Activated T-cell treated with anti-CD3 and anti-CD28 coated beads for 48 hours (primary cell): ENCODE data around the gene RYK.

ENCODE experiments used
- DNase-seq: peaks from one replicate; pipeline ENCODE4 v3.0.0-alpha.2; 2020; ENCODE audit warnings: low read depth

RYK gene

GRCh38 chr3:134149286-134149685 lies 101.4 kb downstream of the RYK start:
- DNase-seq, result no peak

DNA sequence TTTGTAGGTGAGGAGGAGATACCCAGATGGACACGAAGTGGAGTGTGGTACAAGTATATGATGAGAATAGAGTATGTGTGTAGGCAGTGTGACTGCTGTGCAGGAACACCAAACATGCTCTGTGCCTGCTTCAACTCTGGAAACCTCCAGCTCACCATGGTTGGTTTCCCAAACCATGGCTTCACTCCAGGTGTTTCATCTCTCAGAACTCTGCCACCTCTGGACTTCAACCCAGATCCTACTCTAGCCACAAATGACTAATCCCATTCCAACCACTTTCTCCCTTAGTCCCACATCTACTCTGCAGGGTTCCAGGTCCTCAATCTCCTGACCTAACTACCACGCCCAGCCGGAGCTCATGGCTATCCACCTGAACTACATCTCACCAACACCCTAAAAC lies 102.1 kb downstream of the RYK start:
- no peak for DNase-seq

DNA sequence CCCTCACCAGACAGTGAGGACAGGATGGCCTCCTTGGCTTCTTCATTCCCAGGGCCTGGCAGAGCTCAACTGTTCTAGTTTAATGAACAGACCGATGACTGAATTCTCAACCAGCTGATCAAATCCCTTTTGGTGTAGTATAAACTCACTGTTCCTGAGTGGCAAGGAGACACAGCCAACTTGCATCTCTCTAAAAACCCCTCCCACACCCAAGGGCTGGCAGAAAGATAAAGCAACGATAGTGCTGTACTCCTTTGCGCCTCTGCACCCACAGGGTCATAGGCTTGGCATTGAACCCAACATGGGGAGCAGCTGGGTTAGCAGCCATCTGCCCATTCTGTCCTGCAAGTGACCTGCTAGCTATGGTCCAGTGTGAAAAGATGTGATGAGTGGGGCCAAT lies 103.2 kb downstream of the RYK start:
- DNase-seq, result no peak

GRCh38 chr3:134146666-134147065 lies 104.0 kb downstream of the RYK start:
- no peak for DNase-seq

DNA sequence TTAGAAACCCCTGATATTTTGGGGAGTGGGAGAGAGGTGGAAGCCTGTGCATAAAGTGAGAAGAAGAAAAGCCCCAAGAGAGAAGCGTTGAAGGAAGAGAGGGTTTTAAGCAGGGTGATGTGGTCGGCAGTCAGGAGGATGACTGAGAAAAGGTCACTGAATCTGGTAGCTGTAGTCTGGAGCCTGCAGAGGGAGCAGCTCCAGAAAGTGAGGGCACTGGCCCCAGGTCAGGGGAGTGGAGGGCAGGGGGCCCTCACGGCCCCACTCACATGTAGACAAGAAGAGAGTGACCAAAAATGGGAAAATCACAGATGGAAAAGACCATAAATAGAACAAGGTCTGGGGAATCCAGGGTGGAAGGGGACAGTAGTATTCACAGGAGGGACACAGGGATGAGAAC lies 105.5 kb downstream of the RYK start:
- DNase-seq, result no peak

GRCh38 chr3:134144694-134145093 lies 106.0 kb downstream of the RYK start:
- DNase-seq, result no peak

- DNase-seq, result no peak
Observed at GRCh38 chr3:134143828-134144401, 106.7 kb downstream of the RYK start.

- no peak for DNase-seq
Observed at GRCh38 chr3:134136604-134137003, 114.1 kb downstream of the RYK start.

DNA sequence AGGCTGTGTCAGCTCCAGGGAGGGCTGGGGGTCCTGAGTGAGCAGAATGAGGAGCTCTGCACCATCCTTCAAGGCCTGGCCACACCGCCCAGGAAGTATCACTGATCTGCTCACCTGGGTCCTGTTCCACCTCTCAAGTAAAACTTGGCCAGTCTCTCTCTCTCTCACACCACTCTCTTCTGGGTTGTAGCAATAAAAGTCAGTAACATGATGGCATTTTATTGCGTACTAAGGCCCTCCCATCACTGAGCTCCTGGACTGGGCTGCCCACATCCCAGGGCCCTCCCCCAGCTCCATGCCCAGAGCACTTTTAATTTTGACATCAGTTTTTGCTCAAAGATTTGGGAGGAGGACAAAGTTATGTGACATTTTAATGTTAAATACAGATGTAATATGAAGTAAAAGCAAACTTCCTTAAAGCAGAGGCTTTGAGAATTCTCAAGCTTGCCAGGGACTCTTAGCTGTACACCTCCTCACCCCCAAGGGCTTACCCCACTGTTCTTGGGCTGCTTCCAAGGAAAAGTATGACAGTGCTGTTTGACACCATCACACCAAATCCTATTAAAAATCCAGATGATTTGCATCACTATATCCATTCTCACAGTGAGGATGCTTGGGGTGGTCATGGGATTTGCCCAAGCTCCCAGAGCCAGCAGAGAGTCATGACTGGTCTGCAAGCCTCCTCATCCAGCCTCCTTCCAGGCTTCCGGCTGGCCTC lies 115.8 kb downstream of the RYK start:
- DNase-seq, result no peak

- DNase-seq, result no peak
Observed at GRCh38 chr3:134134240-134134639, 116.4 kb downstream of the RYK start.

- DNase-seq, result no peak
Observed at GRCh38 chr3:134132961-134133360, 117.7 kb downstream of the RYK start.

DNA sequence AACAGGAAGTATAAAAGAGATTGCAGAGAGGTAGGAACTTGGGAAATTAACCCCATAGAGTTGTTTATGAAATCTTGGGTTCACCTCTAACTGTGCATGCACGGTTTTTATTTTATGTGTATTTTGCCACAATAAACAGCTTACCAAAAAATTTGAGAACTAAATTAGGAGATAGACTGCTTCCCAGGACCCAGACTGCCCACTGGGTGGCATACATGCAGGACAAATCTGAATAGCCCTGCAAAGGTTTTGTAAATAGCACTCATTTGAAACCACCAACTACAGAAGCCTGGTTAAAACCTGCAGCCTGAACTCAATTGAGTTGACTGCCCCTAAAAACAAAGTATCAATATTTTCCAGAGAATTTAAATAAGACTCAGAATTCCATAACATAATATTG lies 124.5 kb downstream of the RYK start:
- DNase-seq, result no peak

DNA sequence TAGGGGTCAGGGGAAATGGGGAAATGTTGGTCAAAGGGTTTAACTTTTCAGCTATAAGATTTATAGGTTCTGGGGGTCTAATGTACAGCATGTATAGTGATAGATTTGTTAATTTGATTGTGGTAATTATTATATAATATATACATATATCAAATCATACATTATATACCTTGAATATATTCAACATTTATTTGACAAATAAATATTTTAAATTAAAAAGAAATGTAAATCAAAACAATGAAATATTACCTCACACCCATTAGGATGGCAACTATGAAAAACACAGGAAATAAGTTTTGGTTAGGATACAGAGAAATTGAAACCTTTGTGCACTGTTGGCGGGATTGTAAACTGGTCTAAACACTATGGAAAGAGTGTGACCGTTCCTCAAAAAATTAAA lies 135.9 kb downstream of the RYK start:
- no peak for DNase-seq

- DNase-seq, result no peak
Observed at GRCh38 chr3:134111616-134112015, 139.0 kb downstream of the RYK start.

DNA sequence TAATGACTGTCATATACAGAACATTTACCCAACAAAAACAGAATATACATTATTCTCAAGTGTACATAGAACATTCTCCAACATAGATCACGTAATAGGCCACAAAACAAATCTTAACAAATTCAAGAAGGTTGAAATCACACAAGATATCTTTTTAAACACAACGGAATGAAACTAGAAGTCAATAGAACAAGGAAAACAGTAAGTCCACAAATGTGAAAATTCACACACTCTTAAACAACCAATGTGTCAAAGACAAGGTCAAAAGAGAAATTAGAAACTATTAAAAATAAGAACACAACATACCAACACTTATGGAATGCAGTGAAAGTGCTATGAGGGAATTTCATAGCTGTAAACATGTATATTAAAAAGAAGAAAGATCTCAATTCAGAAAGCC lies 139.7 kb downstream of the RYK start:
- no peak for DNase-seq
